ENCODE results near the gene DMD.

DMD gene

DNA sequence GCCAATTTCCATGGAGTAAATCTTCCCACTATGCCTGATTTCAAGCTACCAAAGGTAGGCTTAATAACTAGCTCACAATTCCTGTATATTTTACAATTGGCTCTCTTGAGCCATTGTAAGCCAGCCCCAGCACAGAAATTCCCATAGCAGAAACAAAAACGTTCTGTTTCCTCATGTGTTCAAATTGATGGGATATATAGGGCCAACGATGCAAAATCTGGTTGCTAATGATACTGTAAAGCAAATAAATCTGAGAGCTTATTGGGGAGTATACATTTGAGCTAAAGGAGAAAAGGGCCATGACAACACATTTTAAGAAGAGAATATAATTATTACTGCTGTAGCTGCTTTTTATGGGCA, 1872.4 kb downstream of the DMD start:
- H3K4me3 ChIP-seq (ENCODE audit: low read depth, low read length) = no peak overlapping the region
- no peak for DNase-seq (ENCODE audit: low read depth)
- TF ChIP-seq MYC (IDR thresholded peaks at IDR 0.05; ENCODE audit: low read depth, low read length) = no peak
- TF ChIP-seq POLR2A (IDR thresholded peaks at IDR 0.05; ENCODE audit: extremely low read depth, insufficient read length) = no peak
- TF ChIP-seq CTCF (IDR thresholded peaks at IDR 0.05; ENCODE audit: low read depth, low read length) = no peak
- TF ChIP-seq MAX (IDR thresholded peaks at IDR 0.05; ENCODE audit: low read depth, low read length) = no peak

DNA sequence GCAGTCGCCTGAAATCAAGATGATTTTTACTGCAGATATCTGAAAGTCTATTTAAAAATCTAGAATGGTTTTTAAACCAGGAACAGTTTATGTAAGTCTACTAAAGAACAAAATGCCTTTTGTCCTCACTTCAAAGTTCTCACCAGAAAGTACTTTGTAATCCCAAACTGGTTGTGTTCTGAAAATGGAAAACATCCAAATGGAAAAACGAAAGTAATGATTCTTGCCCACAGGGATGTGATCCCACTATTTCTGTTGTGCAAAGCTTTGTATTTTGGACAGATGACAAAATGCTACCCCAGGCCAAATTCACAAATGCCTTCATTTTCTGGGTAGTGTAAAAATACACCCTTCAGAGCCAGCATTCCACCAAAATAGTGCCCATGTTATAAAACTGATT, 1874.0 kb downstream of the DMD start:
- TF ChIP-seq POLR2A (IDR thresholded peaks at IDR 0.05; ENCODE audit: extremely low read depth, insufficient read length) = no peak
- DNase-seq (ENCODE audit: low read depth) = no peak
- H3K4me3 ChIP-seq (ENCODE audit: low read depth, low read length) = no peak overlapping the region

- no peak for TF ChIP-seq MYC (IDR thresholded peaks at IDR 0.05; ENCODE audit: low read depth, low read length)
- no peak for TF ChIP-seq MAX (IDR thresholded peaks at IDR 0.05; ENCODE audit: low read depth, low read length)
- TF ChIP-seq CTCF (IDR thresholded peaks at IDR 0.05; ENCODE audit: low read depth, low read length) = no peak
- TF ChIP-seq POLR2A (IDR thresholded peaks at IDR 0.05; ENCODE audit: extremely low read depth, insufficient read length) = no peak
- DNase-seq (ENCODE audit: low read depth) = no peak
- no peak overlapping the region for H3K4me3 ChIP-seq (ENCODE audit: low read depth, low read length)
Measured at GRCh38 chrX:31336419-31336818, 1874.9 kb downstream of the DMD start.

DNA sequence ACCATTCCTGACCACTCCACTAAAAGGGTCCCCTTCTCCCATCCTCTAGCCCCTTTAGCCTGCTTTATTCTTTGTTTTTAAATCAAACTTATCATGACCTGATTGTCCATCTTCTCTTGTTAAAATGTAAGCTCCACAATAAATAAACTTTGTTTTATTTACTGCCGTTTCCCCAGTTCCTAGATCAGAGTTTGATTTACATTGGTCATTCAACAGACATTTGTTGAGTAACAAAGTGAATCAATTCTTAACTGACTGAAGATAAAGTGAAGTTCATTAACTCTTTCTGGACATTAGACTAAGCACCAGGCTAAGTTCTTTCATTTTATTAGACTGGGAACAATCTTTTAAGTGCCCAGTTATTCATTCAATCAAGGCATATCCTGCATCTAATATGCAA, 1876.4 kb downstream of the DMD start:
- DNase-seq (ENCODE audit: low read depth) = no peak

GRCh38 chrX:31333165-31333831, 1878.1 kb downstream of the DMD start:
- DNase-seq (ENCODE audit: low read depth) = no peak
- H3K4me3 ChIP-seq (ENCODE audit: low read depth, low read length) = no peak overlapping the region
- TF ChIP-seq CTCF (IDR thresholded peaks at IDR 0.05; ENCODE audit: low read depth, low read length) (no peak), MAX (IDR thresholded peaks at IDR 0.05; ENCODE audit: low read depth, low read length) (no peak), POLR2A (IDR thresholded peaks at IDR 0.05; ENCODE audit: extremely low read depth, insufficient read length) (no peak), MYC (IDR thresholded peaks at IDR 0.05; ENCODE audit: low read depth, low read length) (no peak)

More for the DNA sequence above, 1876.4 kb downstream of the DMD start:
- H3K4me3 ChIP-seq (ENCODE audit: low read depth, low read length) = no peak overlapping the region
- TF ChIP-seq MYC (IDR thresholded peaks at IDR 0.05; ENCODE audit: low read depth, low read length) (no peak), MAX (IDR thresholded peaks at IDR 0.05; ENCODE audit: low read depth, low read length) (no peak), CTCF (IDR thresholded peaks at IDR 0.05; ENCODE audit: low read depth, low read length) (no peak), POLR2A (IDR thresholded peaks at IDR 0.05; ENCODE audit: extremely low read depth, insufficient read length) (no peak)

GRCh38 chrX:31331928-31332327, 1879.4 kb downstream of the DMD start:
- DNase-seq (ENCODE audit: low read depth) = no peak
- TF ChIP-seq POLR2A (IDR thresholded peaks at IDR 0.05; ENCODE audit: extremely low read depth, insufficient read length) (no peak), CTCF (IDR thresholded peaks at IDR 0.05; ENCODE audit: low read depth, low read length) (no peak), MAX (IDR thresholded peaks at IDR 0.05; ENCODE audit: low read depth, low read length) (no peak), MYC (IDR thresholded peaks at IDR 0.05; ENCODE audit: low read depth, low read length) (no peak)
- no peak overlapping the region for H3K4me3 ChIP-seq (ENCODE audit: low read depth, low read length)

All from NB4 (cell line).